ENCODE measurements around the gene MCF2. TPM values are rescaled to one million over a fixed set of nuclear protein-coding genes. Genes with fewer than 3 reads are reported as not detected.
"Not testable (repeated sequence)": the region's sequence is repeated elsewhere in the genome, so short reads cannot be mapped to it uniquely, and the experiment has no call there.

Gene MCF2
- total RNA-seq, 1 donor: 0.45 TPM

- no peak for TF ChIP-seq CTCF (IDR thresholded peaks at IDR 0.05; ENCODE audit: insufficient read depth, low read length)
Observed at GRCh38 chrX:139691843-139692505, 16.0 kb downstream of the MCF2 start.

GRCh38 chrX:139691493-139691842 is 16.5 kb downstream of the MCF2 start:
- no peak for TF ChIP-seq CTCF (IDR thresholded peaks at IDR 0.05; ENCODE audit: insufficient read depth, low read length)
- no peak overlapping the region for H3K4me3 ChIP-seq (ENCODE audit: low read depth, low read length)
- DNase-seq (ENCODE audit: low read depth): peak; percentile 3

More at GRCh38 chrX:139691843-139692505, 16.0 kb downstream of the MCF2 start:
- H3K4me3 ChIP-seq (ENCODE audit: low read depth, low read length): peak overlapping the region; percentile 49
- DNase-seq (ENCODE audit: low read depth): no peak

- DNase-seq (ENCODE audit: low read depth); H3K4me3 ChIP-seq (ENCODE audit: low read depth, low read length): not testable (repeated sequence)
Observed at GRCh38 chrX:139685175-139685574, 22.8 kb downstream of the MCF2 start.

GRCh38 chrX:139680356-139680755 is 27.6 kb downstream of the MCF2 start:
- TF ChIP-seq CTCF (IDR thresholded peaks at IDR 0.05; ENCODE audit: insufficient read depth, low read length): no peak
- no peak overlapping the region for H3K4me3 ChIP-seq (ENCODE audit: low read depth, low read length)
- no peak for DNase-seq (ENCODE audit: low read depth)

GRCh38 chrX:139647597-139647996 is 60.4 kb downstream of the MCF2 start:
- DNase-seq (ENCODE audit: low read depth): no peak
- no peak overlapping the region for H3K4me3 ChIP-seq (ENCODE audit: low read depth, low read length)
- TF ChIP-seq CTCF (IDR thresholded peaks at IDR 0.05; ENCODE audit: insufficient read depth, low read length): no peak

- peak; percentile 16 for DNase-seq (ENCODE audit: low read depth)
- H3K4me3 ChIP-seq (ENCODE audit: low read depth, low read length): peak overlapping the region; percentile 11
- no peak for TF ChIP-seq CTCF (IDR thresholded peaks at IDR 0.05; ENCODE audit: insufficient read depth, low read length)
Observed at GRCh38 chrX:139642241-139642927, 65.6 kb downstream of the MCF2 start.

- DNase-seq (ENCODE audit: low read depth): no peak
Observed at GRCh38 chrX:139640259-139640658, 67.7 kb downstream of the MCF2 start.

More at GRCh38 chrX:139640259-139640658, 67.7 kb downstream of the MCF2 start:
- H3K4me3 ChIP-seq (ENCODE audit: low read depth, low read length): no peak overlapping the region
- no peak for TF ChIP-seq CTCF (IDR thresholded peaks at IDR 0.05; ENCODE audit: insufficient read depth, low read length)
